SU-DHL-6 (cell line): ENCODE data around the gene CLEC16A.

ENCODE experiments used
- EZH2phosphoT487 ChIP-seq: fragments of 200-600 bp; sonication (generic), shearing (Covaris generic); conservative IDR thresholded peaks from 2 replicates; pipeline ENCODE4 v1.6.1; 2018; ENCODE audit warnings: mild to moderate bottlenecking, antibody characterized with exemption, low read length, moderate library complexity, mixed read lengths
- TF ChIP-seq, protein P1 (sequence below): fragments of 200-600 bp; sonication (generic); IDR thresholded peaks from one replicate; pipeline ENCODE4 v1.5.1; 2017; ENCODE audit warnings: antibody characterized with exemption, mild to moderate bottlenecking, low read length, moderate library complexity; ENCODE audit not compliant: insufficient read depth, poor library complexity, severe bottlenecking

DNA sequence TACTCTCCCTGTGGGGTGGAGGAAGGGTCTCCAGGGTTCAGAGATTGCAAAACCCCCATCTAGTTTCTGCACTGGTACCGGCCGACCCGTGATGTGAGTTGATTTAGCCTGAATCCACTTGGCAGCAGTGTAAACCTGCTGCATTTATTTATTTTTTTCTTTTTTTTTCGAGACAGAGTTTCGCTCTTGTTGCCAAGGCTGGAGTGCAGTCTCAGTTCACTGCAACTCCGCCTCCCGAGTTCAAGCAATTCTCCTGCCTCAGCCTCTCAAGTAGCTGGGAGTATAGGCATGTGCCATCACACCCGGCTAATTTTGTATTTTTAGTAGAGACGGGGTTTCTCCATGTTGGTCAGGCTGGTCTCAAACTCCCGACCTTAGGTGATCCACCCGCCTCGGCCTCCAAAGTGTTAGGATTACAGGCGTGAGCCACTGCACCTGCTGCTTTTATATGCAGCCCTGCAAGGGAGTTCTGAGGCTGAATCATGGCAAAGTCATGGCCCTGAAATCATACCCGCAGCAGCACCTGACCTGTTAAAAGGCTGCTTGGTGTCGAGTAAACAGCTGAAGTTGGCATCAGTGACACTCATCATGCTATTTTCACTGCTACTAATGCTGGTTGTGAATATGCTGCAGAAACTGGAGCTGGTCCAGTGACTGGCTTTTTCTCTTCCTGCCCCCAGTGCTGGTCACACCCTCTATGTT lies 23.5 kb upstream of the CLEC16A start:
- TF ChIP-seq, protein P1, sequence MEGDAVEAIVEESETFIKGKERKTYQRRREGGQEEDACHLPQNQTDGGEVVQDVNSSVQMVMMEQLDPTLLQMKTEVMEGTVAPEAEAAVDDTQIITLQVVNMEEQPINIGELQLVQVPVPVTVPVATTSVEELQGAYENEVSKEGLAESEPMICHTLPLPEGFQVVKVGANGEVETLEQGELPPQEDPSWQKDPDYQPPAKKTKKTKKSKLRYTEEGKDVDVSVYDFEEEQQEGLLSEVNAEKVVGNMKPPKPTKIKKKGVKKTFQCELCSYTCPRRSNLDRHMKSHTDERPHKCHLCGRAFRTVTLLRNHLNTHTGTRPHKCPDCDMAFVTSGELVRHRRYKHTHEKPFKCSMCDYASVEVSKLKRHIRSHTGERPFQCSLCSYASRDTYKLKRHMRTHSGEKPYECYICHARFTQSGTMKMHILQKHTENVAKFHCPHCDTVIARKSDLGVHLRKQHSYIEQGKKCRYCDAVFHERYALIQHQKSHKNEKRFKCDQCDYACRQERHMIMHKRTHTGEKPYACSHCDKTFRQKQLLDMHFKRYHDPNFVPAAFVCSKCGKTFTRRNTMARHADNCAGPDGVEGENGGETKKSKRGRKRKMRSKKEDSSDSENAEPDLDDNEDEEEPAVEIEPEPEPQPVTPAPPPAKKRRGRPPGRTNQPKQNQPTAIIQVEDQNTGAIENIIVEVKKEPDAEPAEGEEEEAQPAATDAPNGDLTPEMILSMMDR: no peak
- TF ChIP-seq EZH2phosphoT487: no peak
